Neural progenitor cell (in vitro differentiated cells): ENCODE measurements around the gene ZNF763.

Experiments used
- CTCF ChIP-seq: fragments of 200-600 bp; sonication (generic); IDR thresholded peaks from 2 replicates; pipeline ENCODE4 v1.5.1; 2017; ENCODE audit warnings: antibody characterized with exemption, mild to moderate bottlenecking
- EZH2 ChIP-seq: fragments of 200-600 bp; sonication (generic); IDR thresholded peaks from 2 replicates; pipeline ENCODE4 v1.6.1; 2017; ENCODE audit warnings: antibody characterized with exemption, mild to moderate bottlenecking, moderate library complexity

DNA sequence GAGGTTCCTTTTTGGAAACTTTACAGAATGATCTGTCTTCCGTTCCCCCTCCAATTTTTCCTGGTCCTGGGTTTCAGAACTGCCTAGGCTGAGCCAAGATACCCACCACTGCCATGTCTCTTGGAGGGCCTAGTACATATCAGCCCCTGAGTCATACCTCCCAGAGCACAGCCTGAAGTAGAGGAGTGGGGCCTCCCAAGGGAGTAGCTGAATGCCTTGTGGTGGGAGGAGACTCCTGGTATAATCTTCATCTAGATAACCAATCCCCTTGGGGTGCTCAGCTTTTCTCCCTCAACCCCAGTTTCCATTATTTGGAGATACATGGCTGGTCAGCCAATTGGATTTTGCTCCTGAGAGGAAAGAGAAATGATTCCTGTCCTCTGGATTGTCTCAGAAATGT is 30.3 kb downstream of the ZNF763 start:
- TF ChIP-seq EZH2 = no peak
- no peak for TF ChIP-seq CTCF
